Measurements from ENCODE around the gene IL21R. TPM values are rescaled to one million over a fixed set of nuclear protein-coding genes. Genes with fewer than 3 reads are reported as not detected.

IL21R gene
- total RNA-seq, 4 donors from 2014 or later: 0.20 to 1.1 (median 0.27) TPM; not detected in 1

- Histone ChIP-seq H3K27ac (no peak overlapping the region), H3K36me3 (no peaks in the 10 kb centered on the region), H3K4me1 (peaks cover 0 to 8% (median 0%) of the 10 kb centered on the region in 4 donors), H3K27me3 (no peaks in the 10 kb centered on the region), H3K9me3 (no peaks in the 10 kb centered on the region), H3K4me3 (no peak overlapping the region)
- 29 to 72% methylated on average over 1 to 4 of the region's 4 CpGs for WGBS, 2 donors (ENCODE audit: low coverage in 1 of 2)
- in situ Hi-C loops (cut with MboI; ENCODE audit: low pct_ligation_motif_present in 1 of 4, low pct_unique_long_range_greater_than_20kb in 1 of 4, low sequenced_read_pairs in 3 of 4): loop anchor here in 2 of 4 donors (10.0 kb wide), 1 partner anchor 203 kb away; no protein-coding TSS in a partner anchor
- intact Hi-C loops (cut with DNase I; ENCODE audit: low total_unique reads): no loop called here
- TF ChIP-seq EP300 (IDR thresholded peaks at IDR 0.05; ENCODE audit: low read depth) (no peak), POLR2AphosphoS5 (IDR thresholded peaks at IDR 0.05) (no peak), CTCF (IDR thresholded peaks at IDR 0.05) (no peak), POLR2A (IDR thresholded peaks at IDR 0.05) (no peak)
- no peak for DNase-seq
Observed at GRCh38 chr16:27377666-27378485, 24.1 kb upstream of the IL21R start.

GRCh38 chr16:27378871-27379481 is 23.0 kb upstream of the IL21R start:
- no peak for DNase-seq
- no peak for TF ChIP-seq POLR2A (IDR thresholded peaks at IDR 0.05)
- no peak for TF ChIP-seq CTCF (IDR thresholded peaks at IDR 0.05)
- no peak for TF ChIP-seq POLR2AphosphoS5 (IDR thresholded peaks at IDR 0.05)
- TF ChIP-seq EP300 (IDR thresholded peaks at IDR 0.05; ENCODE audit: low read depth): no peak
- Histone ChIP-seq H3K27me3 (no peaks in the 10 kb centered on the region), H3K27ac (no peak overlapping the region), H3K4me1 (peaks cover 0 to 8% (median 0%) of the 10 kb centered on the region in 4 donors), H3K4me3 (no peak overlapping the region), H3K9me3 (no peaks in the 10 kb centered on the region), H3K36me3 (no peaks in the 10 kb centered on the region)
- intact Hi-C loops (cut with DNase I; ENCODE audit: low total_unique reads) (no loop called here), in situ Hi-C loops (cut with MboI; ENCODE audit: low pct_ligation_motif_present in 1 of 4, low pct_unique_long_range_greater_than_20kb in 1 of 4, low sequenced_read_pairs in 3 of 4) (loop anchor here in 2 of 4 donors (10.0 kb wide), 1 partner anchor 204 kb away; no protein-coding TSS in a partner anchor)
- WGBS, 2 donors (ENCODE audit: low coverage in 1 of 2): 56 to 66% methylated on average over 3 to 11 of the region's 11 CpGs

- Histone ChIP-seq H3K9me3 (no peaks in the 10 kb centered on the region), H3K4me1 (peaks cover 0 to 4% (median 0%) of the 10 kb centered on the region in 4 donors), H3K4me3 (no peak overlapping the region), H3K27me3 (no peaks in the 10 kb centered on the region), H3K36me3 (no peaks in the 10 kb centered on the region), H3K27ac (no peak overlapping the region)
- 90 to 91% methylated on average over 2 to 9 of the region's 9 CpGs for WGBS, 2 donors (ENCODE audit: low coverage in 1 of 2)
- intact Hi-C loops (cut with DNase I; ENCODE audit: low total_unique reads) (no loop called here), in situ Hi-C loops (cut with MboI; ENCODE audit: low pct_ligation_motif_present in 1 of 4, low pct_unique_long_range_greater_than_20kb in 1 of 4, low sequenced_read_pairs in 3 of 4) (loop anchor here in 2 of 4 donors (10.0 kb wide), 1 partner anchor 205 kb away; no protein-coding TSS in a partner anchor)
- no peak for DNase-seq
- no peak for TF ChIP-seq POLR2A (IDR thresholded peaks at IDR 0.05)
- no peak for TF ChIP-seq POLR2AphosphoS5 (IDR thresholded peaks at IDR 0.05)
- no peak for TF ChIP-seq CTCF (IDR thresholded peaks at IDR 0.05)
- TF ChIP-seq EP300 (IDR thresholded peaks at IDR 0.05; ENCODE audit: low read depth): no peak
Observed at GRCh38 chr16:27379919-27380318, 22.1 kb upstream of the IL21R start.

- Histone ChIP-seq H3K27ac (no peak overlapping the region), H3K36me3 (no peaks in the 10 kb centered on the region), H3K9me3 (no peaks in the 10 kb centered on the region), H3K4me1 (no peaks in the 10 kb centered on the region), H3K4me3 (no peak overlapping the region), H3K27me3 (no peaks in the 10 kb centered on the region)
- intact Hi-C loops (cut with DNase I; ENCODE audit: low total_unique reads) (no loop called here), in situ Hi-C loops (cut with MboI; ENCODE audit: low pct_ligation_motif_present in 1 of 4, low pct_unique_long_range_greater_than_20kb in 1 of 4, low sequenced_read_pairs in 3 of 4) (no loop called here)
- no peak for DNase-seq
- no peak for TF ChIP-seq POLR2AphosphoS5 (IDR thresholded peaks at IDR 0.05)
- TF ChIP-seq EP300 (IDR thresholded peaks at IDR 0.05; ENCODE audit: low read depth): no peak
- TF ChIP-seq CTCF (IDR thresholded peaks at IDR 0.05): no peak
- no peak for TF ChIP-seq POLR2A (IDR thresholded peaks at IDR 0.05)
Observed at GRCh38 chr16:27381236-27381635, 20.7 kb upstream of the IL21R start.
